Measurements from ENCODE around the gene PRDM11. TPM values are rescaled to one million over a fixed set of nuclear protein-coding genes. Genes with fewer than 3 reads are reported as not detected.

Gene PRDM11
- total and polyA plus RNA-seq, 2 of the 4 experiments (the other 2 are of a cell fraction), result 2.2 to 2.7 TPM

GRCh38 chr11:45239733-45240132, 93.3 kb downstream of the PRDM11 start:
- Histone ChIP-seq H3K4me2 (ENCODE audit: low read depth, low read length) (no peak overlapping the region), H3K4me3 (ENCODE audit: insufficient read depth, low read depth, low read length) (no peak overlapping the region), H3K14ac (replicated peaks; ENCODE audit: low read depth, low read length) (no peak overlapping the region), H2BK15ac (ENCODE audit: low read depth, low read length) (no peak overlapping the region), H4K5ac (ENCODE audit: low read depth, low read length) (no peak overlapping the region), H3K18ac (ENCODE audit: low read depth, low read length) (no peak overlapping the region), H3K79me1 (ENCODE audit: low read depth in 1 of 2, low read length in 2 of 2) (no peaks in the 10 kb centered on the region), H4K91ac (ENCODE audit: insufficient read depth, low read depth, low read length) (no peak overlapping the region), H3K56ac (ENCODE audit: extremely low read depth, insufficient read depth, low read length) (no peak overlapping the region), H3K4ac (ENCODE audit: low read depth, low read length) (no peak overlapping the region), H3K9me1 (ENCODE audit: insufficient read depth, low read length) (no peaks in the 10 kb centered on the region), H2AK5ac (ENCODE audit: low read depth, low read length) (no peak overlapping the region), H2BK20ac (ENCODE audit: low read depth, low read length) (no peak overlapping the region), H3K36me3 (ENCODE audit: control insufficient read depth, insufficient read depth, low read length) (no peaks in the 10 kb centered on the region), H3K9ac (ENCODE audit: low read depth, low read length) (no peak overlapping the region), H2BK120ac (ENCODE audit: low read depth, low read length) (no peak overlapping the region), H2BK5ac (ENCODE audit: low read depth, low read length, poor library complexity, severe bottlenecking) (no peak overlapping the region), H4K8ac (ENCODE audit: low read depth in 2 of 2, low read length in 2 of 2) (no peak overlapping the region), H2AFZ (replicated peaks; ENCODE audit: low read length, poor library complexity) (no peak overlapping the region), H2AK9ac (replicated peaks; ENCODE audit: low read depth, low read length, poor library complexity) (no peak overlapping the region), H3K4me1 (ENCODE audit: control insufficient read depth, insufficient read depth, low read length) (no peaks in the 10 kb centered on the region), H3K9me3 (ENCODE audit: control insufficient read depth, insufficient read depth, low read length) (no peaks in the 10 kb centered on the region), H3K27me3 (ENCODE audit: control insufficient read depth, insufficient read depth, low read length) (peaks cover 19% of the 10 kb centered on the region), H3K27ac (ENCODE audit: insufficient read depth, low read length) (no peak overlapping the region), H3K23ac (ENCODE audit: low read depth, low read length) (no peak overlapping the region), H4K20me1 (ENCODE audit: insufficient read depth, low read length) (no peaks in the 10 kb centered on the region)
- no peak for TF ChIP-seq NFE2L2 (IDR thresholded peaks at IDR 0.05; ENCODE audit: low read depth, low read length)
- no peak for TF ChIP-seq BHLHE40 (IDR thresholded peaks at IDR 0.05; ENCODE audit: low read depth, low read length)
- no peak for TF ChIP-seq SMC3 (IDR thresholded peaks at IDR 0.05; ENCODE audit: low read depth, low read length)
- no peak for TF ChIP-seq MAZ (IDR thresholded peaks at IDR 0.05; ENCODE audit: borderline replicate concordance, low read depth, low read length)
- no peak for TF ChIP-seq RCOR1 (IDR thresholded peaks at IDR 0.05; ENCODE audit: insufficient replicate concordance, low read length)
- intact Hi-C loops (cut with micrococcal nuclease) (no loop called here), dilution Hi-C loops (cut with HindIII; ENCODE audit: low sequenced_read_pairs, unreplicated experiment) (no loop called here), in situ Hi-C loops (cut with MboI; ENCODE audit: low sequenced_read_pairs) (no loop called here)
- no TSS peak for BruUV-seq (replicated peaks)
- no CpG with 5 or more reads among the region's 1 CpG for WGBS, 2 experiments (ENCODE audit: extremely low coverage in 2 of 2, insufficient read length in 1 of 2)
- no peak for ATAC-seq (ENCODE audit: low read depth)
- DNase-seq, result no peak
- POLR2A ChIA-PET (ENCODE audit: unreplicated experiment), result no interaction called here
- CTCF ChIA-PET, result interaction anchor here (1.1 kb wide), 1 partner anchor 12 kb away, joined by 3 read pairs; no protein-coding TSS in a partner anchor
